Thyroid gland (tissue), 4 donors: ENCODE results near the gene ETV3L. TPM values are rescaled to one million over a fixed set of nuclear protein-coding genes. Genes with fewer than 3 reads are reported as not detected.

Source experiments
- DNase-seq, 2 donors: peaks; one replicate each; pipeline ENCODE4 v3.0.0-alpha.2; 2019
- H3K27ac ChIP-seq, 3 donors: fragments of 200-600 bp; sonication (generic); 1 replicate in 2 of 3; 2 replicates in 1 of 3; pipeline ENCODE4 v1.5.1; 2016 to 2019; ENCODE audit warnings: mild to moderate bottlenecking in 1 of 3, moderate library complexity in 1 of 3
- H3K27me3 ChIP-seq: fragments of 200-600 bp; sonication (generic); one replicate; pipeline ENCODE4 v1.5.1; 2019
- H3K36me3 ChIP-seq, 2 donors: fragments of 200-600 bp; sonication (generic); one replicate each; pipeline ENCODE4 v1.5.1; 2016 to 2019
- H3K4me1 ChIP-seq, 2 donors: fragments of 200-600 bp; sonication (generic); one replicate each; pipeline ENCODE4 v1.5.1; 2017 to 2019
- H3K4me3 ChIP-seq, 3 donors: fragments of 200-600 bp; sonication (generic); replicated peaks in 1 of 3; 1 replicate in 2 of 3; 2 replicates in 1 of 3; pipeline ENCODE4 v1.5.1; 2016; ENCODE audit warnings: mild to moderate bottlenecking in 1 of 3
- H3K9me3 ChIP-seq: fragments of 200-600 bp; sonication (generic); one replicate; pipeline ENCODE4 v1.5.1; 2017
- CTCF ChIP-seq, 6 experiments: fragments of 200-600 bp in 3 of 6; fragments of 450-650 bp in 3 of 6; sonication (generic) in 3 of 6; IDR thresholded peaks; one replicate each; pipeline ENCODE4 v1.5.1; 2016 to 2019; ENCODE audit warnings: antibody characterized with exemption in 6 of 6, mild to moderate bottlenecking in 2 of 6, inconsistent platforms in 1 of 6, moderate library complexity in 1 of 6
- POLR2A ChIP-seq, 2 donors: fragments of 450-650 bp; IDR thresholded peaks; one replicate each; pipeline ENCODE4 v1.6.1; 2017; ENCODE audit warnings: antibody characterized with exemption in 2 of 2, mild to moderate bottlenecking in 2 of 2, moderate library complexity in 1 of 2
- WGBS, 2 donors: methylation state at CpG; one replicate each; pipeline ENCODE4 v1.1.5; 2017; 5-methylcytosine and 5-hydroxymethylcytosine counted together
- intact Hi-C: fragments of 100-400 bp; cut with DNase I; formaldehyde crosslinking; loops from one replicate; pipeline ENCODE4 v1.15.1; 2023
- total RNA-seq, 4 donors: library from RNA; depleted of rRNA; stranded (reverse); fragments of >200 nt; gene quantifications; one replicate each; pipeline ENCODE4 v1.2.3, GENCODE V29; 2016

The ETV3L gene
- total RNA-seq, 4 donors from 2014 or later = not detected

- DNase-seq = no peak
- H3K36me3 ChIP-seq = no peaks in the 10 kb centered on the region
- WGBS, 2 donors = 97% methylated on average over 4 of the region's 4 CpGs
- H3K27ac ChIP-seq = no peak overlapping the region
- no peak overlapping the region for H3K4me3 ChIP-seq
- intact Hi-C loops = loop anchor here (2.0 to 10.0 kb wide), 2 partner anchors 66 to 404 kb away; no protein-coding TSS in a partner anchor
- no peak for TF ChIP-seq CTCF (IDR thresholded peaks at IDR 0.05)
- H3K27me3 ChIP-seq = no peaks in the 10 kb centered on the region
- H3K9me3 ChIP-seq = no peaks in the 10 kb centered on the region
- peaks cover 4 to 9% of the 10 kb centered on the region in 2 donors for H3K4me1 ChIP-seq
Observed at GRCh38 chr1:157091186-157091585, 8.4 kb downstream of the ETV3L start.

- Histone ChIP-seq H3K27ac (no peak overlapping the region), H3K9me3 (no peaks in the 10 kb centered on the region), H3K4me1 (peaks cover 4 to 9% of the 10 kb centered on the region in 2 donors), H3K4me3 (no peak overlapping the region), H3K36me3 (no peaks in the 10 kb centered on the region), H3K27me3 (no peaks in the 10 kb centered on the region)
- 68 to 70% methylated on average over 3 of the region's 3 CpGs for WGBS, 2 donors
- intact Hi-C loops = loop anchor here (2.0 to 10.0 kb wide), 2 partner anchors 66 to 404 kb away; no protein-coding TSS in a partner anchor
- no peak for DNase-seq
- no peak for TF ChIP-seq CTCF (IDR thresholded peaks at IDR 0.05)
- no peak for TF ChIP-seq POLR2A (IDR thresholded peaks at IDR 0.05)
Observed at GRCh38 chr1:157090771-157091170, 8.8 kb downstream of the ETV3L start.

GRCh38 chr1:157090196-157090647 is 9.4 kb downstream of the ETV3L start:
- Histone ChIP-seq H3K9me3 (no peaks in the 10 kb centered on the region), H3K27ac (no peak overlapping the region), H3K4me3 (no peak overlapping the region), H3K36me3 (no peaks in the 10 kb centered on the region), H3K4me1 (peaks cover 4 to 9% of the 10 kb centered on the region in 2 donors), H3K27me3 (no peaks in the 10 kb centered on the region)
- TF ChIP-seq CTCF (IDR thresholded peaks at IDR 0.05) = peak; percentile 81 to 92 (median 86)
- no peak for TF ChIP-seq POLR2A (IDR thresholded peaks at IDR 0.05)
- intact Hi-C loops = loop anchor here (2.0 to 10.0 kb wide), 2 partner anchors 67 to 405 kb away; no protein-coding TSS in a partner anchor
- WGBS, 2 donors = 14 to 23% methylated on average over 10 of the region's 10 CpGs
- peak; percentile 84 to 89 for DNase-seq

- intact Hi-C loops = loop anchor here (2.0 to 10.0 kb wide), 2 partner anchors 67 to 405 kb away; no protein-coding TSS in a partner anchor
- TF ChIP-seq POLR2A (IDR thresholded peaks at IDR 0.05) (no peak), CTCF (IDR thresholded peaks at IDR 0.05) (no peak)
- no peaks in the 10 kb centered on the region for H3K36me3 ChIP-seq
- no peaks in the 10 kb centered on the region for H3K9me3 ChIP-seq
- no peak overlapping the region for H3K4me3 ChIP-seq
- peaks cover 4 to 9% of the 10 kb centered on the region in 2 donors for H3K4me1 ChIP-seq
- no peak overlapping the region for H3K27ac ChIP-seq
- 85 to 89% methylated on average over 7 to 9 of the region's 9 CpGs for WGBS, 2 donors
- no peaks in the 10 kb centered on the region for H3K27me3 ChIP-seq
- DNase-seq = no peak
Observed at GRCh38 chr1:157089789-157090188, 9.8 kb downstream of the ETV3L start.

- Histone ChIP-seq H3K27me3 (no peaks in the 10 kb centered on the region), H3K27ac (no peak overlapping the region), H3K9me3 (no peaks in the 10 kb centered on the region), H3K4me1 (peaks cover 4 to 9% of the 10 kb centered on the region in 2 donors), H3K4me3 (no peak overlapping the region), H3K36me3 (no peaks in the 10 kb centered on the region)
- intact Hi-C loops = no loop called here
- TF ChIP-seq POLR2A (IDR thresholded peaks at IDR 0.05) (no peak), CTCF (IDR thresholded peaks at IDR 0.05) (no peak)
- no peak for DNase-seq
Observed at GRCh38 chr1:157088607-157089006, 11.0 kb downstream of the ETV3L start.
